Prostate gland (tissue), 2 donors: Measurements from ENCODE around the gene SH3D19. TPM values are rescaled to one million over a fixed set of nuclear protein-coding genes. Genes with fewer than 3 reads are reported as not detected.

Experiments
- DNase-seq: peaks from one replicate; pipeline ENCODE4 v3.0.0-alpha.2; 2019; ENCODE audit warnings: low spot score
- H3K27ac ChIP-seq, 2 donors: fragments of 200-600 bp; sonication (generic); 2 replicates each; pipeline ENCODE4 v1.5.1; 2017 to 2019
- H3K27me3 ChIP-seq: fragments of 200-600 bp; sonication (generic); replicated peaks from 2 replicates; pipeline ENCODE4 v1.5.1; 2019; ENCODE audit not compliant: insufficient read depth
- H3K36me3 ChIP-seq, 2 donors: fragments of 200-600 bp; sonication (generic); 1 replicate in 1 of 2; 2 replicates in 1 of 2; pipeline versions ENCODE4 v1.5.1 to v1.8.1; 2017 to 2019
- H3K4me1 ChIP-seq: fragments of 200-600 bp; sonication (generic); replicated peaks from 2 replicates; pipeline ENCODE4 v1.5.1; 2019
- H3K4me3 ChIP-seq, 2 donors: fragments of 200-600 bp; sonication (generic); 2 replicates each; pipeline ENCODE4 v1.5.1; 2017 to 2019
- H3K9me3 ChIP-seq: fragments of 200-600 bp; sonication (generic); 2 replicates; pipeline ENCODE4 v1.5.1; 2017
- CTCF ChIP-seq, 4 experiments: fragments of 200-600 bp in 2 of 4; fragments of 450-650 bp in 2 of 4; sonication (generic) in 2 of 4; IDR thresholded peaks; 1 replicate in 3 of 4; 2 replicates in 1 of 4; pipeline ENCODE4 v1.5.1; 2016 to 2019; ENCODE audit warnings: antibody characterized with exemption in 4 of 4, mild to moderate bottlenecking in 2 of 4, moderate library complexity in 2 of 4
- POLR2A ChIP-seq: fragments of 450-650 bp; IDR thresholded peaks from one replicate; pipeline ENCODE4 v1.6.1; 2016; ENCODE audit warnings: antibody characterized with exemption, mild to moderate bottlenecking
- POLR2AphosphoS5 ChIP-seq: sonication (generic); formaldehyde crosslinking; IDR thresholded peaks from one replicate; pipeline ENCODE4 v1.6.1; 2017; ENCODE audit warnings: antibody characterized with exemption
- WGBS: methylation state at CpG from one replicate; pipeline ENCODE4 v1.1.5; 2018; 5-methylcytosine and 5-hydroxymethylcytosine counted together
- intact Hi-C: fragments of 100-400 bp; cut with DNase I; formaldehyde crosslinking; loops from one replicate; pipeline ENCODE4 v1.14.2; 2022
- total RNA-seq, 2 donors: library from RNA; depleted of rRNA; stranded (reverse); fragments of >200 nt; gene quantifications; one replicate each; pipeline ENCODE4 v1.1.0, GENCODE V29; 2016

The SH3D19 gene
- total RNA-seq, 2 donors from 2014 or later: 27.1 to 61.1 TPM

DNA sequence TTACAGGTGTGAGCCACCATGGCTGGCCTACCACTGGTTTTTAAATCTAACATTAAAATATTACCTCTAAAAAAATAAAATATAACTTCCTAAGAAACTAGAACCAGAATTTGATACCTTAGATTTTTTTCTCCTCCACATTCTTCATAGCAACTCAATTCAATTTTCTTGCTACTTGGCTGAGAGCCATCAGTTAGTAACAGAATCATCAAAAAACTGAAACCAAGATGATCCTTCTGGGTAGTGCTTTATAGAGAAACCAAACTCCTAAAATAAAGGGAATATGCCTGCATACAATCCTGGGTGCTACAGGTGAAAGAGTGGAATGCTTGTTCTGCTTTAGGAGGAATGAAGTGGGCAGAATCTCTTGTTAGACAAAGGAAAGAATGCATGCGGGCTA is 161.6 kb downstream of the SH3D19 start:
- Histone ChIP-seq H3K9me3 (no peaks in the 10 kb centered on the region), H3K36me3 (no peaks in the 10 kb centered on the region), H3K27me3 (no peaks in the 10 kb centered on the region), H3K4me3 (no peak overlapping the region), H3K27ac (no peak overlapping the region), H3K4me1 (peaks cover 5% of the 10 kb centered on the region)
- 88% methylated on average over 1 of the region's 1 CpG for WGBS
- intact Hi-C loops: no loop called here
- no peak for DNase-seq
- TF ChIP-seq CTCF (IDR thresholded peaks at IDR 0.05): no peak

- DNase-seq: no peak
- Histone ChIP-seq H3K4me3 (no peak overlapping the region), H3K36me3 (no peaks in the 10 kb centered on the region), H3K4me1 (no peaks in the 10 kb centered on the region), H3K9me3 (no peaks in the 10 kb centered on the region), H3K27ac (no peak overlapping the region), H3K27me3 (no peaks in the 10 kb centered on the region)
- intact Hi-C loops: no loop called here
- 97% methylated on average over 1 of the region's 1 CpG for WGBS
- no peak for TF ChIP-seq POLR2A
- no peak for TF ChIP-seq CTCF (IDR thresholded peaks at IDR 0.05)
These were observed 166.4 kb downstream of the SH3D19 start for GRCh38 chr4:151158979-151159378.

- intact Hi-C loops: no loop called here
- 99% methylated on average over 2 of the region's 2 CpGs for WGBS
- no peak for TF ChIP-seq POLR2A
- no peaks in the 10 kb centered on the region for H3K4me1 ChIP-seq
- no peaks in the 10 kb centered on the region for H3K27me3 ChIP-seq
- H3K27ac ChIP-seq: no peak overlapping the region
- no peak overlapping the region for H3K4me3 ChIP-seq
- H3K9me3 ChIP-seq: no peaks in the 10 kb centered on the region
- no peak for DNase-seq
- H3K36me3 ChIP-seq: no peaks in the 10 kb centered on the region
These were observed 167.9 kb downstream of the SH3D19 start for GRCh38 chr4:151157543-151157942.

DNA sequence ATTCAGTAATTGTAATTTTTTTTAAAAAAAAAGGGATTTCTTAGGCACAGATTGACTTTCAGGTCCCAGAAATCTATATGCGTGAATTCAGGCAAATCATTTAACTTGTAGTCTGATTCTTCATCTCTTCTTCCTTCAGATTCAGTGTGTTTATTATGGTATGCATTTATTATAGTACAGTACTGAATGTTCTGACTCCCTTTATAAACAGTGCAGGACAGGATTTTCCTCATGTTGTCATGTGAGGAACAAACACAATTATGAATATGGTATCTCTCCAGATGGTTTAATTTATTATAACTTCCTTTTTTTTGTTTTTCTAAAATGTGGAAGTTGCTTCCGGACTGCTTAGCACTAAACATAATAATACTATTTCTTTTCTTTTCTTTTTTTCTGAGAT is 171.8 kb downstream of the SH3D19 start:
- Histone ChIP-seq H3K36me3 (no peaks in the 10 kb centered on the region), H3K4me1 (no peaks in the 10 kb centered on the region), H3K4me3 (no peak overlapping the region), H3K9me3 (no peaks in the 10 kb centered on the region), H3K27me3 (no peaks in the 10 kb centered on the region), H3K27ac (peak overlapping the region; percentile 12 to 81)
- no peak for DNase-seq
- intact Hi-C loops: no loop called here
- TF ChIP-seq POLR2AphosphoS5 (peak; percentile 71), POLR2A (no peak)
- 32% methylated on average over 2 of the region's 2 CpGs for WGBS

- TF ChIP-seq POLR2A (no peak), POLR2AphosphoS5 (no peak), CTCF (IDR thresholded peaks at IDR 0.05) (no peak)
- no peaks in the 10 kb centered on the region for H3K4me1 ChIP-seq
- 0% methylated on average over 1 of the region's 1 CpG for WGBS
- no peaks in the 10 kb centered on the region for H3K27me3 ChIP-seq
- H3K9me3 ChIP-seq: no peaks in the 10 kb centered on the region
- peak; percentile 12 for DNase-seq
- no peaks in the 10 kb centered on the region for H3K36me3 ChIP-seq
- H3K4me3 ChIP-seq: no peak overlapping the region
- H3K27ac ChIP-seq: peak overlapping the region in 1 of 2 donors; percentile 81
- intact Hi-C loops: no loop called here
These were observed 173.4 kb downstream of the SH3D19 start for GRCh38 chr4:151152028-151152427.

DNA sequence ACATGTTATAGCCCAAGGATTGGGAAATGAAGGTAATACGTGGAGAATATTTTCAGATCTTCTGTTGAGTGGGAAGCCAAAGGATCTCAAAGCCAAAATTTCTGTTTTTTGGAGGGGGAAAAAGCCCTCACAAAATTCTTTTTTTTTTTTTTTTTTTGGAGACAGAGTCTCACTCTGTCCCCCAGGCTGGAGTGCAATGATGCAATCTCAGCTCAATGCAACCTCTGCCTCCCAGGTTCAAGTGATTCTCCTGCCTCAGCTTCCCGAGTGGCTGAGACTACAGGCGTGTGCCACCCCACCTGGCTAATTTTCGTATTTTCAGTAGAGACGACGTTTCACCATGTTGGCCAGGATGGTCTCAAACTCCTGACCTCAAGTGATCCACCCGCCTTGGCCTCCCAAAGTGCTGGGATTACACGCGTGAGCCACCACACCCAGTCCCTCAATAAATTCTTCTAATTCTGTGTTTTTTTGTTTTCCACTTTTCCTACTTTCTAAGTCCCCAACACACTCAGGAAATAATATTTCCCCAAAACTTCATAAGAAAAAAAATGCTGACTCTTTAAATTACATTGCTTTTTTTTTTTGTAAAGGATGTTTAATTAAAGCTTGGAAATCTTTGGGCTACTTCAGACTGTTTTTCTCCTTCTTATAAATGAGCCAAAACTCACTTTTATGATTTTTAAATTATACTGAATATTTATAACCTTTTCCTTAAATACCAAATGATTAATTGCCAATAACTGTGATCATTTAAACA is 174.4 kb downstream of the SH3D19 start:
- Histone ChIP-seq H3K9me3 (no peaks in the 10 kb centered on the region), H3K4me3 (no peak overlapping the region), H3K4me1 (no peaks in the 10 kb centered on the region), H3K27ac (no peak overlapping the region), H3K27me3 (no peaks in the 10 kb centered on the region), H3K36me3 (no peaks in the 10 kb centered on the region)
- TF ChIP-seq POLR2A (no peak), CTCF (IDR thresholded peaks at IDR 0.05) (no peak), POLR2AphosphoS5 (no peak)
- intact Hi-C loops: no loop called here
- 91% methylated on average over 9 of the region's 9 CpGs for WGBS
- DNase-seq: no peak
